Natural killer cell (primary cell): ENCODE measurements around the gene TAAR2. TPM values are rescaled to one million over a fixed set of nuclear protein-coding genes. Genes with fewer than 3 reads are reported as not detected.
A peak's percentile ranks its signal among the peaks of the same experiment; 100 is the strongest.

Experiments
- ATAC-seq, 3 donors: fragments of 150-1000 bp in 2 of 3; fragments of 200-7000 bp in 1 of 3; cut with Tn5 transposase; 1 replicate in 1 of 3; 2 replicates in 2 of 3; pipeline ENCODE4 v1.10.0; 2021; ENCODE audit warnings: mild to moderate bottlenecking in 2 of 3, moderate library complexity in 2 of 3
- DNase-seq, 2 donors: peaks; one replicate each; pipeline versions ENCODE4 v3.0.0 to v3.0.0-alpha.2; 2013 to 2021; ENCODE audit warnings: mixed read lengths in 1 of 2
- H3K27ac ChIP-seq: one replicate; pipeline ENCODE4 v1.5.1; 2013; ENCODE audit warnings: mild to moderate bottlenecking, low read length
- H3K27me3 ChIP-seq: one replicate; pipeline ENCODE4 v1.6.1; 2013; ENCODE audit warnings: low read length; ENCODE audit not compliant: control insufficient read depth, insufficient read depth
- H3K36me3 ChIP-seq: one replicate; pipeline ENCODE4 v1.6.1; 2013; ENCODE audit warnings: low read length; ENCODE audit not compliant: control insufficient read depth, insufficient read depth
- H3K4me1 ChIP-seq: one replicate; pipeline ENCODE4 v1.6.1; 2013; ENCODE audit warnings: low read length; ENCODE audit not compliant: control insufficient read depth, insufficient read depth
- H3K4me3 ChIP-seq: one replicate; pipeline ENCODE4 v1.5.1; 2013; ENCODE audit warnings: low read length
- H3K9me3 ChIP-seq: one replicate; pipeline ENCODE4 v1.6.1; 2013; ENCODE audit warnings: low read length; ENCODE audit not compliant: control insufficient read depth, insufficient read depth
- H3K27ac Mint-ChIP-seq, 2 donors: one replicate each; pipeline ENCODE4 v1.8.0; 2022; ENCODE audit warnings: mild to moderate bottlenecking in 2 of 2, mixed read lengths in 2 of 2, moderate library complexity in 1 of 2
- H3K27me3 Mint-ChIP-seq, 2 donors: one replicate each; pipeline ENCODE4 v1.8.0; 2022; ENCODE audit warnings: low read depth in 2 of 2, mixed read lengths in 2 of 2
- H3K36me3 Mint-ChIP-seq: one replicate; pipeline ENCODE4 v1.8.0; 2022; ENCODE audit warnings: mixed read lengths
- H3K4me1 Mint-ChIP-seq, 2 donors: one replicate each; pipeline ENCODE4 v1.8.0; 2022; ENCODE audit warnings: mixed read lengths in 2 of 2
- H3K4me3 Mint-ChIP-seq: one replicate; pipeline ENCODE4 v1.8.0; 2022; ENCODE audit warnings: mild to moderate bottlenecking, moderate library complexity, mixed read lengths
- H3K9me3 Mint-ChIP-seq, 2 donors: one replicate each; pipeline ENCODE4 v1.8.0; 2022; ENCODE audit warnings: mixed read lengths in 2 of 2
- WGBS: methylation state at CpG from one replicate; pipeline ENCODE4 v1.1.7; 2013; ENCODE audit warnings: missing lambda C conversion rate; ENCODE audit not compliant: insufficient coverage; 5-methylcytosine and 5-hydroxymethylcytosine counted together
- intact Hi-C: fragments of 100-400 bp; cut with micrococcal nuclease; formaldehyde crosslinking; loops from one replicate; pipeline ENCODE4 v1.14.2; 2022
- total RNA-seq, 4 donors: library from RNA; stranded (reverse); fragments of 120-200 nt in 1 of 4; gene quantifications; one replicate each; pipeline versions ENCODE4 v1.2.3 to v1.2.4, GENCODE V29; 2013 to 2022
- TF ChIP-seq, protein P1 (sequence below): fragments of 200-600 bp; IDR thresholded peaks from one replicate; pipeline ENCODE4 v1.8.0; 2022; ENCODE audit warnings: antibody characterized with exemption

The TAAR2 gene
- total RNA-seq, 3 donors from 2014 or later (not counting 1 experiment from before 2014, with no cell fraction given): not detected

DNA sequence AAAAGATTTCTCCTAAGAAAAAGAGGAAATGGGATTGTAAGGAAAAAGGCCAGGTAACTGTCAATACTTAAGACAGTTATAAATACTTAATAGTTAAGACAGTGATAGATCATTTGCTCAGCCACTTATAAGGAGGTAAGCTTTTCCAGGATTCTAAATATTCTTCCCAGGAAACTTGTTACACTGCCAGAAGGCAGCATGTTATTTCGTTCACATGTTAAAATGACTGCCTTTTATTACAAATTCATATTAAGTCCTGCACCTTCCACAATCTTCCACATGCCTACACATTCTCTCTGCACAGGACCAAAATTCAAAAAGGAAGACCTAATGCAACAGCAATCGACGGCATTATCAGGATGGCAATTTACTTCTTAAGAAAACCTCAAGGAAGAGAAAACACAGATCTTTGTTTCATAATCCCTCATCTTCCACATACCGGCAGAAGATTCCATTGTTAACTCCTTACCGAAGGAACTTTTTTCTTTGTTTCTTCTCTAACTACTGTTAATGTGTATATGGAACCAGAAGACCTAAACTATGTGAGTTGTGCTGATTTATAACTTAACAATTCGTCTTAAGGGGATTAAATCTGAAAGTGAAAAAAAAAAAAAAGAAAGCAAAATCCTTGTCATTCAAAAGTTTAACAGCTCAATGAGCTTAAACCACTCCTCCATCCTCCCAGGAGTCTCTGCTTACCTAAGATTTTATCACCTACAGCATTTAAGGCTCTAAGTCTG lies 799 bp downstream of the TAAR2 start:
- Mint-ChIP-seq H3K36me3 (no peaks in the 10 kb centered on the region), H3K27me3 (peaks cover 6 to 19% of the 10 kb centered on the region in 2 donors), H3K4me3 (no peak overlapping the region), H3K4me1 (no peaks in the 10 kb centered on the region), H3K27ac (no peak overlapping the region), H3K9me3 (no peaks in the 10 kb centered on the region)
- TF ChIP-seq, protein P1, sequence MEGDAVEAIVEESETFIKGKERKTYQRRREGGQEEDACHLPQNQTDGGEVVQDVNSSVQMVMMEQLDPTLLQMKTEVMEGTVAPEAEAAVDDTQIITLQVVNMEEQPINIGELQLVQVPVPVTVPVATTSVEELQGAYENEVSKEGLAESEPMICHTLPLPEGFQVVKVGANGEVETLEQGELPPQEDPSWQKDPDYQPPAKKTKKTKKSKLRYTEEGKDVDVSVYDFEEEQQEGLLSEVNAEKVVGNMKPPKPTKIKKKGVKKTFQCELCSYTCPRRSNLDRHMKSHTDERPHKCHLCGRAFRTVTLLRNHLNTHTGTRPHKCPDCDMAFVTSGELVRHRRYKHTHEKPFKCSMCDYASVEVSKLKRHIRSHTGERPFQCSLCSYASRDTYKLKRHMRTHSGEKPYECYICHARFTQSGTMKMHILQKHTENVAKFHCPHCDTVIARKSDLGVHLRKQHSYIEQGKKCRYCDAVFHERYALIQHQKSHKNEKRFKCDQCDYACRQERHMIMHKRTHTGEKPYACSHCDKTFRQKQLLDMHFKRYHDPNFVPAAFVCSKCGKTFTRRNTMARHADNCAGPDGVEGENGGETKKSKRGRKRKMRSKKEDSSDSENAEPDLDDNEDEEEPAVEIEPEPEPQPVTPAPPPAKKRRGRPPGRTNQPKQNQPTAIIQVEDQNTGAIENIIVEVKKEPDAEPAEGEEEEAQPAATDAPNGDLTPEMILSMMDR: no peak
- WGBS: 81% methylated on average over 3 of the region's 6 CpGs
- Histone ChIP-seq H3K27me3 (peaks cover 6% of the 10 kb centered on the region), H3K36me3 (no peaks in the 10 kb centered on the region), H3K4me1 (no peaks in the 10 kb centered on the region), H3K9me3 (no peaks in the 10 kb centered on the region), H3K4me3 (no peak overlapping the region), H3K27ac (no peak overlapping the region)
- intact Hi-C loops: no loop called here
- no peak for DNase-seq
- ATAC-seq: no peak

DNA sequence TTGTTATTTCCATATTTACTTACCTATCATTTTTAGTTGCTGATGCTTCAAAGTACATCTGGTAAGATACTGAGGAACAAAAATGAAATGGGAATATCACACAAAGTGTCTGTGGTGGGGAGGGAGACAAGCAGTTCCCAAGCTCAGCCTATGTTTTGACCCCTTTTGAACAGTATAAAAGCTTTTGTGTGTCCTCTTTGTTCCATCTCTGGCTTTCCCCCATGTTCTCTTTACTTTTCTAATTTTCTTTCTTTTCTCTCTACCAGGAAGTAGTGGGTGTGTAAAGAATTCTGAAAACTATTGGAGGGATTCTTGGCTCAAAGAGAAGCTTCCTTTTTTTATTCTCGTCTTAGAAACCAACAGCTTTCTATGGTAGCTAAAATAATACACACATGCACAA lies 7.4 kb downstream of the TAAR2 start:
- H3K27me3 Mint-ChIP-seq: no peaks in the 10 kb centered on the region
- H3K36me3 ChIP-seq: no peaks in the 10 kb centered on the region
- no peaks in the 10 kb centered on the region for H3K9me3 ChIP-seq
- H3K27ac ChIP-seq: no peak overlapping the region
- TF ChIP-seq, protein P1: no peak
- intact Hi-C loops: no loop called here
- peaks cover 16 to 28% of the 10 kb centered on the region in 2 donors for H3K4me1 Mint-ChIP-seq
- ATAC-seq (no peak), DNase-seq (no peak)
- peak overlapping the region; percentile 13 for H3K4me3 Mint-ChIP-seq
- H3K27me3 ChIP-seq: no peaks in the 10 kb centered on the region
- H3K9me3 Mint-ChIP-seq: no peaks in the 10 kb centered on the region
- H3K4me3 ChIP-seq: no peak overlapping the region
- H3K36me3 Mint-ChIP-seq: no peaks in the 10 kb centered on the region
- WGBS: no CpG with 5 or more reads among the region's 1 CpG
- no peaks in the 10 kb centered on the region for H3K4me1 ChIP-seq
- no peak overlapping the region for H3K27ac Mint-ChIP-seq

DNA sequence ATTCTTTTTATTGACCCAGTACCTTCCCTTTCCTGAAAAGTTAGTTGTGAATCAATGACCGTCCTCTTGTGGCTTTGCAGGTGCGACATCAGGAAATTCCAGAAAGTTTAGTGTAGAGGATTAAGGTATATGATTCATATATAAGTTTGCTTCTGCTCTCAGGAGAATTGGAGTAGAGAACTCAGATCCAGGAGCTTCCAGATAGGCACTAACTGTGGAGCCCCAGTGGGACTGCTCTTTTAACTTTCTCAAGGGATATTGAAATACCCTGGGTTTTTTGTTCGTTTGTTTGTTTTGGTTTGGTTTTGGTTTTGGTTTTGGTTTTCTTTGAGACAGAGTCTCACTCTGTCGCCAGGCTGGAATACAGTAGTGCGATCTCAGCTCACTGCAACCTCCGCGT lies 9.5 kb downstream of the TAAR2 start:
- Mint-ChIP-seq H3K27me3 (no peaks in the 10 kb centered on the region), H3K4me1 (peaks cover 23 to 37% of the 10 kb centered on the region in 2 donors), H3K4me3 (peak overlapping the region; percentile 88), H3K36me3 (no peaks in the 10 kb centered on the region), H3K9me3 (no peaks in the 10 kb centered on the region), H3K27ac (peak overlapping the region; percentile 76 to 85)
- Histone ChIP-seq H3K27ac (peak overlapping the region; percentile 1), H3K36me3 (no peaks in the 10 kb centered on the region), H3K9me3 (no peaks in the 10 kb centered on the region), H3K4me3 (peak overlapping the region; percentile 8), H3K4me1 (no peaks in the 10 kb centered on the region), H3K27me3 (no peaks in the 10 kb centered on the region)
- intact Hi-C loops: loop anchor here (5.0 kb wide), 1 partner anchor 198 kb away; the partner anchor contains the start of gene RPS12
- ATAC-seq: peak; percentile 26 to 50 (median 42)
- DNase-seq: peak in 1 of 2 donors; percentile 14
- 35% methylated on average over 7 of the region's 7 CpGs for WGBS
- TF ChIP-seq, protein P1: no peak
